HG03103 (cell line): ENCODE measurements around the gene SSR1.
A peak's percentile ranks its signal among the peaks of the same experiment; 100 is the strongest.
"Not testable (repeated sequence)": the region's sequence is repeated elsewhere in the genome, so short reads cannot be mapped to it uniquely, and the experiment has no call there.

Experiments used
- ATAC-seq: cut with Tn5 transposase; IDR thresholded peaks from one replicate; pipeline ENCODE4 v1.9.1; 2021; ENCODE audit warnings: low read depth; ENCODE audit not compliant: unreplicated experiment

SSR1 gene

GRCh38 chr6:7312616-7313504 is at the start of gene SSR1:
TSS of gene SSR1 (minus strand) at chr6:7313199. CDS start at chr6:7313120, 79 bp downstream.
- peak; percentile 97 for ATAC-seq

DNA sequence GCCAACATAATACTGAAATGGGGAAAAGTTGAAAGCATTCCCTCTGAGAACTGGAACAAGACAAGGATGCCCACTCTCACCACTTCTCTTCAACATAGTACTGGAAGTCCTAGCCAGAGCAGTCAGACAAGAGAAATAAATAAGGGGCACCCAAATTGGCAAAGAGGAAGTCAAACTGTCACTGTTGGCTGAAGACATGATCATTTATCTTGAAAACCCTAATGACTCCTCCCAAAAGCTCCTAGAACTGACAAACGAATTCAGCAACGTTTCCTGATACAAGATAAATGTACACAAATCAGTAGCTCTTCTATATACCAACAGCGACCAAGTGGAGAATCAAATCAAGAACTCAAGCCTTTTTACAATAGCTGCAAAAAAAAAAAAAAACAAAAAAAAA is 38.9 kb upstream of the SSR1 start:
- ATAC-seq = not testable (repeated sequence)

DNA sequence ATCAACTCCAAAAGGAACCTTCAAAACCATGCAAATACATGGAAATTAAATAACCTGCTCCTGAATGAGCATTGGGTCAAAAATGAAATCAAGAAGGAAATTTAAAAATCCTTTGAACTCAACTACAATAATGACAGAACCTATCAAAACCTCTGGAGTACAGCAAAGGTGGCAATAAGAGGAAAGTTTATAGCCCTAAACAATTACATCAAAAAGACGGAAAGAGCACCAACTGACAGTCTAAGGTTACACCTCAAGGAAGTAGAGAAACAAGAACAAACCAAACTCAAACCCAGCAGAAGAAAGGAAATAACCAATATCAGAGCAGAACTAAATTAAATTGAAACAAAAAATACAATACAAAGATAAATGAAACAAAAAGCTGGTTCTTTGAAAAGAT is 37.6 kb upstream of the SSR1 start:
- ATAC-seq = not testable (repeated sequence)

DNA sequence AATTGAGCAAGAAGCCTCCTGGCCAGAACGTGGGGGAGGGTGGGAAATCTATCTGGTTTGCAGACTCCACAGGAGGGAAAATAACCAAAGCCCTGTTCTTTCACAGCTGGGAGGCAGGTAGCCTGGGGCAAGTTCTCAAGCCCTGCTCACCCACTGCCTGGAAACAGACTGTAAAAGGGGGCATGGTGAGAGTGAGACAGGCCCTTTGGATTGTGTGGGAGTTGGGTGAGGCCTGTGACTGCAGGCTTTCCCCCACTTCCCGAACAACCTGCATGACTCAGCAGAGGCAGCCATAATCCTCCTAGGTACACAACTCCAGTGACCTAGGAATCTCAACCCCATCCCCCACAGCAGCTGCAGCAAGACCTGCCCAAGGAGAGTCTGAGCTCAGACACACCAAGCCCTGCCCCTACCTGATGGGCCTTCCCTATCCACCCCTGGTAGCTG is 34.6 kb upstream of the SSR1 start:
- ATAC-seq = not testable (repeated sequence)

- not testable (repeated sequence) for ATAC-seq
These were observed 31.9 kb upstream of the SSR1 start for GRCh38 chr6:7344773-7345450.

DNA sequence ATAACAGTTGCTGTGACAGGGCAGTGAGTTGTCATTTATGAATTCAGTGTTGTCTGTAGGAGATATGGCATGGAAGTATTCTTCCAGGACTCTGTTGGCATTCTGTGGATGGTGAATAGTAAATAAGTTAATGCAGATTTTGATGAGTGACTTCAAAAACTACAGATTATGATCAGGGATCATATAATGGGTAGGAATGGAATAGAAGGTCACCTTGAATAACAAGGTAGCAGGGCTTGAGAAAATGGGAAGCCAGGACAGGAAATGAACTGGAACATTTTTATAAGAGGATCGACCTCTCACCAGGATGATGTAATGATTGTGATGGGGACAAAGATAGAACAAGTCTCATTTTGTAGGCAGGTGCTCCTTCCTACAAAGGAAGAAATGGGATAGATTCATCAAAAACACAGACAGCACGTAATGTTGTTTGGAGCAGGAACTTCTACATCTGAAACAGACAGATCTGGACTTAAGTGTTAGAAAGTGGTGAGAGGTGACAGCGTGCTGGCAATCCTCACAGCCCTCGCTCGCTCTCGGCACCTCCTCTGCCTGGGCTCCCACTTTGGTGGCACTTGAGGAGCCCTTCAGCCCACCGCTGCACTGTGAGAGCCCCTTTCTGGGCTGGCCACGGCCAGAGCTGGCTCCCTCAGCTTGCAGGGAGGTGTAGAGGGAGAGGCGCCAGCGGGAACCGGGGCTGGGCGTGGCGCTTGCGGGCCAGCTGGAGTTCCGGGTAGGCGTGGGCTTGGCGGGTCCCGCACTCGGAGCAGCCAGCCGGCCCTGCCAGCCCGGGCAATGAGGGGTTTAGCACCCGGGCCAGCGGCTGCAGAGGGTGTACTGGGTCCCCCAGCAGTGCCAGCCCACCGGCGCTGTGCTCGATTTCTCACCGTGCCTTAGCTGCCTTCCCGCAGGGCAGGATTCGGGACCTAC is 30.8 kb upstream of the SSR1 start:
- ATAC-seq = no peak

- no peak for ATAC-seq
These were observed 29.2 kb upstream of the SSR1 start for GRCh38 chr6:7341989-7342742.

GRCh38 chr6:7341271-7341670 is 28.3 kb upstream of the SSR1 start:
- ATAC-seq = no peak

DNA sequence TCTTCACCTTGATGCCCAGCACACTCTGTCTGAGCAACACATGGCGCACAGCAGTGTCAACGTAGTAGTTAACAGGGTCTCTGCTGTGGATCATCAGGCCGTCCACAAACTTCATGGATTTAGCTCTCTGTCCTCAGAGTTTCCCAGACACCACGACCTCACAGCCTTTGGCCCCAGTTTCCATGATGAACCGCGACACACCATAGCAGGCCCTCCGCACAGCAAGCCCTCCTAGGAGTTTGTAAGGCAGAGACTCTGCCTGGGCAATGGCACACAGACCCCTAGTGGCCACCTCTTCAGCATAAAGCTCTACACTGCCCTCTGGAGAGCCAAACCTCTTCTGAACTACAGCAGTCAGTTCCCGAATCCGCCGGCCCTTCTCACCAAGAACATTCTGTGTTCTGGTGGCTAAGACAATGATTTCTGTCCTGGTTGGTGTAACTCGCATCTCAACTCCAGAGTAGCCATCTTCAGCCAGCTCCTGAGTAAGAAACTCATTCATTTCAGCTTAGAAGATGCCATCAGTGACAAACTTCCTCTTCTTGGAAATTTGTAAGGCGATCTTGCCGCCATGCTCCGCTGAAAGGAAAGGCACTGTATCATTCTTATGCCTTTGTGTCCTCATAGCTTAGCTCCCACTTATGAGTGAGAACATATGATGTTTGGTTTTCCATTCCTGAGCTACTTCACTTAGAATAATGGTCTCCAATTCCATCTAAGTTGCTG is 26.2 kb upstream of the SSR1 start:
- not testable (repeated sequence) for ATAC-seq

DNA sequence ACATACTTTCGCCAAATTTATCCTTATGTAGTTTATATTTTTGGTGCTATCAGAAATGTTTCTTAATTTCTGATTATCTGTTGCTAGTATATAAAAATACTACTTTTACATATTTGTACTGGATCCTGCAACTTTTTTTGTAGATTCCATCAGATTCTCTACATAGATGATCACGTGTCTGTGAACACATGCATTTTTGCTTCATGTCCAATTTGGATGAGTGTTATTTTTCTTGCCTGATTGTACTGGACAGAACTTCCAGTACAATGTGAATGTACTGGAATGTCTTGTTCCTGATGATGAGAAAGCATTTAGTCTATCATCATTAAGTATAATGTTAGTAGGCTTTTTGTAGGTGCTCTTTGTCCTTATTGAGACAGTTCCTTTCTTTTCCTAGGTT is 25.0 kb upstream of the SSR1 start:
- no peak for ATAC-seq

DNA sequence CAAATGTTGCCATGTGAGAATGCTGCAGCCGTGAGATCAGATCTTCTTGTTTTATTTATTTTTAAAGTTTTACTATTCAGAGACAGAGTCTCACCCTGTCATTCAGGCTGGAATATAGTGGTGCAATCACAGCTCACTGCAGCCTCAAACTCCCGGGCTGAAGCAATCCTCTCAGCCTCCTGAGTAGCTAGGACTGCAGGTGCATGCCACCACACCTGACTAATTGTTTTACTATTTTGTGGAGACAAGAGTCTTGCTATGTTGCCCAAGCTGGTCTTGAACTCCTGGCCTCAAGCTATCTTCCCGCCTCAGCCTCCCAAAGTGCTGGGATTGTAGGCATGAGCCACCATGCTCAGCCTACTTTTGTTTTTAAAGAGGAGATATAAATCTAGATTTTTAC is 22.5 kb upstream of the SSR1 start:
- ATAC-seq = no peak

- ATAC-seq = no peak
These were observed 21.7 kb upstream of the SSR1 start for GRCh38 chr6:7334685-7335084.

DNA sequence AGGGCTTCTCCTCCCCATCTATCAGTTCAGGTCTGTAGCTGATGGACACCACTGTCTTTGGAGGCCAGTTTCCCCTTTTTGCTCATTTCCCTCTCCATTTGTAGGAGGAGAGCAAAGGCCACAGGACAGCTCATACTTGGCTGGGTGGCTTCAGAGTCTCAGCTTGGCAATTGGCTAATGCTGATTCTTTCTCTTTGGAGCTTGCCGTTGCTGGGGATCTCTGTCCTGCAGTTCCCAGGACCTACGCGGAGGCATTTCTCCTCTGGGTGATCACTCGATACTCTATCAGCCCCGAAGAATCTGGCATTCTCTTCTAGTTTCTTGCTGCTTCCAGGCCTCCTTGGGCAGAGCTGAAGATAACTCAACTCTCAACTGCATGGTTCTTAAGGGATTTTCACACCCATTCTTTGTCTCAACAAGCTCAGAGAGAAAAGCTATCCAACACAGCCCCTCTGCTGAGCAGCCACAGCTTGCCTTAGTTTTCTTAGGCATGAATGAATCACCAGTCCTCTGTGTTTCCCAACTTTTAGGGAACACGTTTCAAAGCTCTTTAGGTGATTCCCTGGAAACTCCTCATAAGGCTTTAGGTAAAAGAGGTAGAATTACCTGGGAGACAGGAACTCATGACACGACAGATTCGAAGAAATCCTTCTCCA is 19.2 kb upstream of the SSR1 start:
- ATAC-seq = no peak

DNA sequence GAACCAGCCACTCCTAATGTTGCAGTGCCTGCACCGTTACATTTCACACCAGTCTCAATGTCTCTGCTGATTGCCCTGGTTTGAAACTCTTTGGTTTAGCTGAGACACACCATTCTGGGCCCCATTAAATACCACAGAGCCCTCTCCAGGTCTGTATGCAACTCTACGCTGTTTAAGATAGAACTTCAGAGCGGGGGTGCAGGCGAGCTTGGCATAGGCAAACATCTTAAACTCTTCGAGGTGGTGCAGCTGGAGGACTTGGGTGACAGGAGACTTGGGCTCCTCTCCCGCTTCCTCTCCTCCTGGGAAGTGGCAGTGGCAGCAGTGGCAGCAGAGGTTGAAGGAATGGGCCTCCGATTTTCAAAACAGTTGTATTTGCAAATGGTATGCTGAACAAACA is 18.5 kb upstream of the SSR1 start:
- ATAC-seq = no peak

DNA sequence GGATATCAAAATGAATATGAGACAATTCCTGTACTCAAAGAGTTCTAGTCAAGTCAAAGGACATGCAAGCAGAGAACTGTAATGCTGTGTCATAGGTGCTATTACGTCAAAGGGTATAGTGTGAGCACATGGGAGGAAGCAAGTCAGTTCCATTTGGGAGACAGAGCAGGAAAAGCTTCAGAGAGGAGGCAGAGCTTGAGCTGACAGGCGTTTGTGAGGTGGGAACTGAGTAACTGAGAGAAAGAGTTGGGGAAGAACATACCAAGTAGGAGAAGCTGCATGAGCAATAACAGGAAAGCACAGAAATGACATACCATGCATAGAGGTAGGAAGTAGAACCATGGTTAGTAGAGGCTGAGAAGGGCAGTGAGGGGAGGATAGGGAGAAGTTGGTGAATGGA is 15.2 kb upstream of the SSR1 start:
- ATAC-seq = no peak

DNA sequence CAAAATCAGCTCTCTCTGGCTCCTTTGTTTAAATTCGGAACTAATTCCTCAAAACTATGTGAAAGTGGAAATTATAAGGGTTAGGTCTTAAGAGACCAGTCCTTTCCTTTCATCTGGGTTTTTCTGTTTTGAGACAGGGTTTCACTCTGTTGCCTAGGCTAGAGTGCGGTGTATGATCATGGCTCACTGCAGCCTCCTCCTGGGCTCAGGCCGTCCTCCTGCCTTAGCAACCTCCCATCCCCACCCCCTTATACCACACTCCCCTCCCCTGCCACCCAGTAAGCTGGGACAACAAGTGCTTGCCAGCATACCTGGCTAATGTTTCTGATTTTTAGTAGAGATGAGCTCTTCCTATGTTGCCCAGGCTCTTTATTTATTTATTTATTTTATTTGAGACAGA is 12.8 kb upstream of the SSR1 start:
- no peak for ATAC-seq

GRCh38 chr6:7324520-7324919 is 11.5 kb upstream of the SSR1 start:
- peak; percentile 87 for ATAC-seq

DNA sequence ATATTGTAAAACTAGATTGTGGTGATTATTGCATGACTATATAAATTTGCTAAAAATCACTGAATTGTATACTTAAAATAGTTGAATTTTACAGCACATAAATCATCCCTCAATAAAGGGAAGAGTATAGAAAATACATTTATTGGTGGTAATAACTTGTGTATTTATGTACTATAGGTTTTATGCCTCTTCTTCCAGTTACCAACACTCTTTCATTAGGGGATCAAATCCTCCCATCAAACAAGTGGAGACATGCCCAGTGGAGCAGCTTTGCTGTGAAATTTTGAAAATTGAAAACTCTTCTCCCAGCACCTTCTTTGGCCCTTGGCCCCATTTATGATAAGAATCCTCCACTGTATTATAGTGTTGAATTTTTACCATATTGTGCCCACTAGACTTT is 10.1 kb upstream of the SSR1 start:
- ATAC-seq = no peak

DNA sequence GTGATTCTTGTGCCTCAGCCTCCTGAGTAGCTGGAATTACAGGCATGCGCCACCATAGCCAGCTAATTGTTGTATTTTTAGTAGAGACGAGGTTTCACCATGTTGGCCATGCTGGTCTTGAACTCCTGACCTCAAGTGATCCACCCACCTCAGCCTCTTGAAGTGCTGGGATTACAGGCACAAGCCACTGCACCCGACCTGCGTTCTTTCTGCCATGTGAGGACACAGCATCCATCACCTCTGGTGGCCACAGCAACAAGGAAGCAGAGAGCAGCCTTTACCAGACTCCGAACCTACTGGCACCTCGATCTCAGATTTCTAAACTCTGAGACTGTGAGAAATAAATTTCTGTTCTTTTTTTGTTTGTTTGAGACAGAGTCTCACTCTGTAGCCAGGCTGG is 8.9 kb upstream of the SSR1 start:
- not testable (repeated sequence) for ATAC-seq
